ENCODE data around the gene FHIT.

- no peak for TF ChIP-seq POLR2AphosphoS5 (IDR thresholded peaks at IDR 0.05; ENCODE audit: low read depth, low read length)
- TF ChIP-seq REST (IDR thresholded peaks at IDR 0.05; ENCODE audit: insufficient read depth in 1 of 2, low read depth in 2 of 2, low read length in 2 of 2) = no peak
- TF ChIP-seq SIN3A (IDR thresholded peaks at IDR 0.05; ENCODE audit: borderline replicate concordance, insufficient read depth, low read length) = no peak
- TF ChIP-seq TAF1 (IDR thresholded peaks at IDR 0.05; ENCODE audit: borderline replicate concordance, insufficient read depth, low read length) = no peak
- no peak for TF ChIP-seq FOXP2 (optimal IDR thresholded peaks at IDR 0.05; ENCODE audit: borderline replicate concordance, extremely low read depth, extremely low read length, insufficient read depth)
Observed at GRCh38 chr3:59936472-59936871, 1314.8 kb downstream of the FHIT start.
